Measurements from ENCODE around the gene CASP12.
A peak's percentile ranks its signal among the peaks of the same experiment; 100 is the strongest.
"Not testable (repeated sequence)": the region's sequence is repeated elsewhere in the genome, so short reads cannot be mapped to it uniquely, and the experiment has no call there.

The CASP12 gene

DNA sequence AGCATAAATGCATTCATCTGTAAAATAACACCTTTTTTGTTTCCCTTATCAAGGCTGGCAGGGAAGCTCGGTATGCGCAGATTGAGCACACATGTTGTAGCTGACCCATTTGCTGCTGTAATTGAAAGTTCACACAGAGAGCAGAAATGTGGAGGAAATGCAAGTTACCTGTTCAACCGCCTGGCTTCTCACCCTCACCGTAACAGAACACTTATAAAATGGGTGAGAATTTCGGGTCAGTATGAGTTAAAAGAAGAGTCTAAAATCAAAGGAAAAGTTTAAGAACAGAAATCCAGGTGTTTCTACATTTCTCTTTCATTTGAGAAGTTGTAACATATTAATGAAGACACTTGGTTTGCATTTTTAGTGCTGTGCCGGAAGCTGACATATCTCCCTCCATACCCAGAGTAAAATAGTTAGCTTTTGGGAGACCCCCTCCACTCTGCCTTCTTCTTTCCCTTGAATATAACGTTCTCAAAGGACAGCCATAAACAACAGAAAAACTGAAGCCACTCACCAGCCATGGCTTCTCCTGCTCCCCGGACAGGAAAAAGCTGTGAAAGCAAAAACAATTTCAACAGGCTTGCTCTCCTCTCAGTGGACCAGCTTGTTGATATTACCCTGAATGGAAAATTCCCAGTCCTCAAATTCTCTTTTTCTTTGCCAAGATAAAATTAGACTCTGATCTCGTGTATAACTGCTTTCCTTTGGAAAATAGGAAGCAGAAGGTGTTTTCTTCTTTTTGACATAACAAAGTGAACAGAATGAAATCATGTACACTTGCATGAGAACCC, at the start of gene CASP12:
Gene CASP12 (minus strand): TSS at position 570 of the 794 bp plus-strand sequence.
- DNase-seq (ENCODE audit: low spot score) = no peak

DNA sequence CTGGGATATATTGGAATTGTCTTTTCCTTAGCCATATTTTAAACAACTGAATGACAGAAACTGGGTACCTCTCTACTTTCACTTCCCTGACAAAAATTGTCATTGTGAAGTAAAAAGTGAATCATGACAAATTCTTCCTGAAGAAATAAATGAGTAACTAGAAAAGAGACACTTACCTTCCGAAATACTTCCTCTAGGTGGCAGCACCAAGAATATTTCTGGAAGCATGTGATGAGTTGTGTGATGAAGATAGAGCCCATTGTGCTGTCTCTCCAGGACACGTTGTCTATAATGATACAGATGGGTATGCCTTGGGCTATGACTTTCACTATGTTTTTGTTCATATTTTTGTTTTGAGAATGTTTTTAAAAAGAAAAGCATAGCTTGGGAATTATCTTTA, 48.6 kb upstream of the CASP12 start:
- DNase-seq (ENCODE audit: low spot score) = peak; percentile 78

DNA sequence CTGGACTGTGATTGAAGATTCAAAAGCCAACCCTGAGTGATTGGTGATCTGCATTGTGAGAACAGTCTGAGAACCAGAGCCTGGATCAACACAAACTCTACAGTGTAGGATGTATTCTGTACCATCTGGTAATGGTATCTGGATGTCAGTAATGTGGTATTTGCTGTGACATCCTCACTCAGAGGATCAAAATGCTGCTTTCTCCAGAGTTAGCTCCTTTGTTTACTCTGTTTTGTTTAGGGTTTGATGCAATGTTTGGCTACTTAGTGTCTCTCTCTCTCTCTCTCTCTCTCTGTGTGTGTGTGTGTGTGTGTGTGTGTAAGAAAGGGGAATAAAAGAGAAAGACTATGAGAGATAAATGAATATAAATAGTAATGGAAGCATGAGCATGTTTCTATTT, 45.8 kb upstream of the CASP12 start:
- no peak for DNase-seq (ENCODE audit: low spot score)

DNA sequence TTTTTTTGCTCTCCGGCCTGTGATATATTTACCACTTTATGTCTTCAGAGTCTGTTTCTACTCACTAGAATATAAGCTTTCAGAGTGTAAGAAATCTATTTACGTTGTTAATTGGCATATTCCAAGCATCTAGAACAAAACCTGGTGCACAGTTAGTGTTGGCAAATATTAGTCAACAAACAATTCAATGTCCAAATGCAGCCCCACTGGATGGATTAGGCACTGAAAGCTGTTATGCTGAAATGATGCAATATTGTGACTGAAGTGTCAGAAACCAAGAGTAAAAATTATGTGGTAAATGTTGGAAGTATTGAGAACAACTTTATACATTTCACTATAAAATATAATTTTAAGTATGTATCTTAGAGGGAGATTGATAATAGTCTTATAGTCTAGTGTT, 45.3 kb upstream of the CASP12 start:
- DNase-seq (ENCODE audit: low spot score) = no peak

DNA sequence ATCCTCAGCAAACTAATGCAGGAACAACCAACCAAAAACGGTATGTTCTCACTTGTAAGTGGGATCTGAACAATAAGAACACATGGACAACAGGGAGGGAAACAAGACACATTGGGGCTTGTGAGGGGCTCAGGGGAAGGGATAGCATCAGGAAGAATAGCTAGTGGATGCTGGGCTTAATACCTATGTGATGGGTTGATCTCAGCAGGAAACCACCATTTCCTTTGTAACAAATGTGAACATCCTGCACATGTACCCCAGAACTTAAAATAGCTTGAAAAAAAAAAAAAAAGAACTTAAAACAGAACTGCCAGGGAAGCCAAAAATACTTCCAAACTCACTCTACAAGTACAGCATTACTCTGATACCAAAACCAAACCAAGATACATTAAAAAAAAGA, 36.3 kb upstream of the CASP12 start:
- no peak for DNase-seq (ENCODE audit: low spot score)

DNA sequence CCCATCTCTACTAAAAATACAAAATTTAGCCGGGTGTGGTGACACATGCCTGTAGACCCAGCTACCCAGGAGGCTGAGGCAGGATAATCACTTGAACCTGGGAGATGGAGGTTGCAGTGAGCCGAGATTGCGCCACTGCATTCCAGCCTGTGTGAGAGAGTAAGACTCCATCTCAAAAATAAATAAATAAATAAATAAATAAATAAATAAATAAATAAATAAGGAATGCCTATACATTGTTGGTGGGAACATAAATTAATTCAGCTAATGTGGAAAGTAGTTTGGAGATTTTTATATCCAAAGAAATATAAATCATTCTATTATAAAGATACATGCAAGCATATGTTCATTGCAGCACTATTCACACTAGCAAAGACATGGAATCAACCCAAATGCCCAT, 35.8 kb upstream of the CASP12 start:
- not testable (repeated sequence) for DNase-seq (ENCODE audit: low spot score)

DNA sequence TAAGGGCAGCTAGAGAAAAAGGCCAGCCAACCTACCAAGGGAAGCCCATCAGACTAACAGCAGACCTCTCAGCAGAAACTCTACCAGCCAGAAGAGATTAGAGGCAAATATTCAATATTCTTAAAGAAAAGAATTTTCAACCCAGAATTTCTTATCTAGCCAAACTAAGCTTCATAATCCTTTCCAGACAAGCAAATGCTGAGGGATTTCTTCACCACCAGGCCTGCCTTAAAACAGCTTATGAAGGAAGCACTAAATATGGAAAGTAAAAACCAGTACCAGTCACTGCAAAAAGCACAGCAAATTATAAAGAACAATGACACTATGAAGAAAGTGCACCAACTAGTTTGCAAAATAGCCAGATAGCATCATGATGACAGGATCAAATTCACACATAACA, 30.6 kb upstream of the CASP12 start:
- DNase-seq (ENCODE audit: low spot score) = no peak

DNA sequence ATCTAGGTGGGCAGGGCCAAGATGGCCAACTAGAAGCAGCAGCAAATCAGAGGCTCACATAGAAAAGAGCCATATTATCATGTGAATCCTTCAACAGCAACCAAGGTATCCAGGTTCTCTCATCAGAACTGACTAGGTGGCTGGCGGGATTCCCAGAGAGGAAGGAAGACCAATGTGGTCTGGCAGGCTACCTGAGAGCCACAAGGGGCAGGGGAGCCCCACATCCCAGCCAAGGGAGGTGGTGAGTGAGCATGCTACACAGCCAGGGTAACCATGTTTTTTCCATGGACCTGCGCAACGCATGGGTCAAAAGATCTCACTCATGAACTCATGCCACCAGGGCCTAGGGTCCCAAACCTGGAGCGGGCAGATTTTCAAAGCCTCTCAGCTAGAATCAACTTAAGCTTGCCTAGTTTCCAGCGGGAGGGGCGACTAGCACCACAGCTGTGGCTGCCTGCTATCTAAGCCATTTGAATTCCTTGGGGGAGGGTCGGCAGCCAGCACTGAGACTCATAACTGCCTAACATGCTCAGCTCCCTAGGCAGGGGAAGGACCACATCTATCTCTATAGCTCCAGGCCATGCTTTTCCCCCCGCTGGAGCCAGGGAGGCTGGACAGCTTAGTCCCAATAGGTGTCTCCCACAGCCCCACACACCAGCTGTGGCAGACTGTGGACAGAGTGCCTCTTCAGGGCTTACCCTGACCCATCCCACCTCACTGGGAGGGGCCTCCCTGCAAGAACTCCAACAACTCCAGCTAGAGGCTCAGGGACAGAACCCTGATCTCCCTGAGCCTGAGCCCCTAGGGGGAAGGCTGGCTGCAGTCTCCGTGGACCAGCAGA, 28.7 kb upstream of the CASP12 start:
- no peak for DNase-seq (ENCODE audit: low spot score)

DNA sequence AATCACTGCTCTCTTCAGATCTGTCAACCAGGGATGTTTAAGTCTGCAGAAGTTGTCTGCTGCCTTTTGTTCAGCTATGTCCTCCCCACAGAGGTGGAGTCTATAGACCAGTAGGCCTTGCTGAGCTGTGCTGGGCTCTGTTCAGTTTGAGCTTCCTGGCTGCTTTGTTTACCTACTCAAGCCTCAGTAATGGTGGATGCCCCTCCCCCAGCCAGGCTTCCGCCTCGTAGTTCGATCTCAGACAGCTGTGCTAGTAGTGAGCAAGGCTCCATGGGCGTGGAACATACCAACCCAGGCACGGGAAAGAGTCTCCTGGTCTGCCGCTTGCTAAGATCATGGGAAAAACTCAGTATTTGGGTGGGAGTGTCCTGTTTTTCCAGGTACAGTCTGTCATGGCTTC, 27.6 kb upstream of the CASP12 start:
- no peak for DNase-seq (ENCODE audit: low spot score)

DNA sequence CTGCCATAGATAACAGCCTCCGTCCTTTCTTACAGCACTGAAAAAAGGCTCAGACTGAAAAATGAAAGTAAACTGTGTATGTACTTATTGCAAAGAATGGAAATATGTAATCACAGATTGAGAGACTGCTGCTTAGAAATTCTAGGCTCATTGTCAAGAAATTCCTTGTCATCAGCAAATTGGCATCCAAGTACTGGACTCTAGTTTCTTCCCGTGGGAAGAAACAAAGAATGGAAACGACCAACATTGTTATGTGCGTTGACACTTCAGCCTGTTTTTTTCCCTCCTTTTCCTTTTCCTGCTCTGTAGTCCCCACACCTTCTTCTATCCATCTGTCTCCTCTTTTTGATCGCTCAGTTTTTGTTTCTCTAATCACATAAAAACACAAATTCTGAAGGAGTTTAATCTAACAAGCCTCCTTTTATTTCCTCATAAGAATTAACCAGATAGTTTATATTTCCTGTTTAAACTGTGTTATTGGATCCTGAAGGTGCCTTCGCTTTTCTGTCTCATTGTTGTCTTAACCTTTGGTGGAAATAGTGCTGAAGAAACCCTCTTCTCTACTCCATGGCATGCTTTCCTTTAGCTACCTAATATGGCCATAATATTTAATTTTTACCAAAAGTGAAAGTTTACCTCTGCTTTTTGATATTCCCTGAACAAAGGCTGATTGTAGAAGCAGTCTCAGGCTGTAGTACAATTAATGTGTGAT, 20.0 kb upstream of the CASP12 start:
- DNase-seq (ENCODE audit: low spot score) = no peak

DNA sequence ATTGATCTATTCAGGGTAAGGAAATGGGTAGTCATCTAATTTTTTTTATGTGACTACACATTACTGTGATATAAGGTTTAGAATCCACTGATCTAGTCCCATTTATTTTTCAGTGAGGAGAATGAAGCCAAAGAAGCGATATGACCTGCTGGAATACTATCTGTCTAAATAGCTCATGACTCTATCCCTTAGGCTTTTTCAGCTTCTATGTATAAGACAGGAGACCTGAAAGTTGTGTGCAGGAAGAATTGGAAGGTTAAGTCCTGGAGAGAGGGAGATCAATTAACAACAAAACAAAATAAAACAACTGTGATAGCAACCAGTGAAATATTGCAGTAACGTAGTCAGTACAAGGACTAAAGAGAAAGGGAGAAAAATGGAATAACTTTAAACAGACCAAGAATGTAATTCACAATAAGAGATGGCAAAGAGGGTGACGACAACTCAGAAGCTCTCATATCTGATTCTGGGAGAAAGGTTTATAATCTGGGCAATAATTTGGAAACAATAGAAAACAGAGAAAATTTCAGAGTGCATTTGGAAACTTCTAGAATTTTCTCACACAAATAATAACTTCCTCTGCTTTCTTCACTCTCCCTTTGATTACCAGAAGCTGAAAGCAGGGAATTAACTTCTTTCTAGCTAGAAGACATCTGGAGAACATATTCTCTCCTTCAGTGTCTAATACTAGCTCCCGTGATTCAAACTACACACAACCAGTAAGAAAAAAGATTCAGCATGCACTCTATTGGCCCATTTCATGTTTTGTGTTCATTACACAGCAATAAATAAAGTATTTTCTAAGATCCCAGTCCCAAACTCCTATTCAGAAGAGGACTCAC, 19.2 kb upstream of the CASP12 start:
- no peak for DNase-seq (ENCODE audit: low spot score)

DNA sequence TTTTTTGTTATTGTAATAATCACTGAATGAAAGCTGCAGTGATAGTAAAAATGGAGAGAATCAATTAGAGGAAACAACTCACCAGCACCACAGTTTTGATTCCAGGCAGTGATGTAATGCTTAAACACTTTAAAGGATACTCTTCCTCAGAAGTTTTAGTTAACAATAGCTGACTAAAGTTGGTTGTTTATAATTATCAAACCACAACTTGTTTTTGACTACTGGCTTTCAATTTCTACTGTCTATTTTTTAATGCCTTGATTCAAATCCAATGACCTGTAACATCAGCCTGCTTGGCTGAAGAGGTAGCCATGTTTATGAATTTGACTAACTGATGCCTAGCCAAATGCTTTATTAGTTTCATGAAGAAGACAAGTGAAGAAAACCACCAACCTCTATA, 18.2 kb upstream of the CASP12 start:
- DNase-seq (ENCODE audit: low spot score) = no peak

DNA sequence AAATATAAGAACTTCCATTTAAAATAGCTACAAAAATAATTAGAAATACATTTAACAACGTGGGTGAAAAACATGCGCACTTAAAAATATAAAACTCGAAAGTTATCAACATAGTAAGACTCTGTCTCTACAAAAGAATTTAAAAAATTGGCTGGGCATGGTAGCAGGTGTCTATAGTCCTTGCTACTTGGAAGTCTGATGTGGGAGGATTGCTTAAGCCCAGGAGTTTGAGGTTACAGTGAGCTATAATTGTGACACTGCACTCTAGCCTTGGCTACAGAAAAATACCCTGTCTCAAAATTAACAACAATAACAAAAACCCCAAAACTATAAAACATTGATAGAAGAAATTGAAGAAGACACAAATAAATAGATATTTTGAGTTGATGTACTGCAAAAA, 13.8 kb upstream of the CASP12 start:
- no peak for DNase-seq (ENCODE audit: low spot score)

DNA sequence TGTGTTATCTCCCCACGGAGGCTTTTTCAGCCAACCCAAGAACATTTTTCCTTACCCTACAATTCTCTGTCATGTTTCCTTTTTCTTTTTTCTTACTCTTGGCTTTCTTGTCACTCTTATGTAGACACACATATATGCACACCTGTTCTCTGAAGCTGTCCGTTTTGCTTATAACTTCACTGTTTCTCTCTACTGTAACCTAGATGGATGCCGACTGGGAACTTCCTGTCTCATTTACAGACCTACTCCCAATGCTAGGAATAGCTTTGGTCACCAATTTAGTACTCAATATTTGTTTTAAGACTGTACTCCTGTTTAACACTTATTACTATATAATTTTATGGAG, 9.9 kb upstream of the CASP12 start:
- no peak for DNase-seq (ENCODE audit: low spot score)

DNA sequence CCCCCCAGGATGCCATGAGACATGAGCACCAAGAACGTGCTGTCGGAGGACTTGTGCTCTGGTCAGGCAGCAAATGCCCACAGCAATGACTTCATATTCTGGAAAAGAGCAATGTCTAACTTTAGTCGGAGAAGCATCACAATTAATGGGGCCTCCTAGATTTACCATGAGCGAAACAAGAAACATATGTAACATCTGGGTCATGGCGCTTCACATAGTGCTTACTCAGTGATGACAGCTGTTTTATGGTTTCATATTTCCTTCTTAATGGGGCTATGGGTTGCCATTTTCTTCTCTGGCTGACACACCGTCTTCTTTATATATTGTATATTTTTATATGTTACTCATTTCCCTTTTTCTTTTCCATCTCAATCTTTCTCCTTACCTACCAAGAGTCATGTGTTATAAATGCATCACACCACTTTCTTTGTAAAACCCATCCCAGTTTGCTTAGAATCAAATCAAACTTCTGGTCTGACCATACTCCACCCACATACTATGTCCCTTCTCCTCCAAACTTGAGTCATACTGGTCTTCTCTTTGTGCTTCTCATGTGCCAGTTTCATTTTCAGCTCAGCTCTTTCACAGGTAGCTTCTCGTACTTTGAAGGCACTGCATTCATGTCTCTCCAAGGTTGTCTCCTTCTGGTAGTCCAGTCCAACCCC, 9.4 kb upstream of the CASP12 start:
- DNase-seq (ENCODE audit: low spot score) = no peak

DNA sequence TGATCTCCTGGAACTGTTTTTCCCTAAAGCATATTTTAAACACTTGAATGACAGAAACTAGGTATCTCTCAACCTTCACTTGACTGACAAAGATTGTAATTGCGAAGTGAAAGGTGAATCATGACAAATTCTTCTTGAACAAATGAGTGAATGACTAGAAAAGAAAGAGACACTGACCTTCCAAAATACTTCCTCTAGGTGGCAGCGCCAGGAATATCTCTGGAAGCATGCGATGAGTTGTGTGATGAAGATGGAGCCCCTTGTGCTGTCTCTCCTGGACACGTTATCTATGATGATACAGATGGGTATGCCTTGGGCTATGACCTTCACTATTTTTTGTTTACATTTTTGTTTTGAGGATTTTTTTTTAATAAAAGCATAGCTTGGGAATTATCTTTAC, 7.0 kb upstream of the CASP12 start:
- no peak for DNase-seq (ENCODE audit: low spot score)

DNA sequence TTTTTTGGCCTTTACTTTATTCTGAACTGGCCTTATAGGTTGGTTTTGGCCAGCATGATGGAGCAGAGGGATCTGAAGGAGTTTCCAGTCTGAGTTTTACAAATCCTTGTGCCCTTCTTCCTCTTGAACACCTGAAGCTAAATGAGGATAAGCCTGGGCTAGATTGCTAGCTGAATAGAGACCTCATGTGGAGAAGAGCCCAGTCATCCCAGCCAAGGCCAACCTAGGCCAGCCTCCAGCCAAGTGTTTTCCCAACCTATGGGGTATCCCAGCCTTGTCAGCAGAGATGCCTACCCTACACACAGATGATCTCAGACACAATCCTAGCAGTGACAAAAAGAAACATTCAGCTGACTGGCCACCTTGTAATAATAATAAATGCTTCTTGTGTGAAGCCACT, 966 bp upstream of the CASP12 start:
- no peak for DNase-seq (ENCODE audit: low spot score)

DNA sequence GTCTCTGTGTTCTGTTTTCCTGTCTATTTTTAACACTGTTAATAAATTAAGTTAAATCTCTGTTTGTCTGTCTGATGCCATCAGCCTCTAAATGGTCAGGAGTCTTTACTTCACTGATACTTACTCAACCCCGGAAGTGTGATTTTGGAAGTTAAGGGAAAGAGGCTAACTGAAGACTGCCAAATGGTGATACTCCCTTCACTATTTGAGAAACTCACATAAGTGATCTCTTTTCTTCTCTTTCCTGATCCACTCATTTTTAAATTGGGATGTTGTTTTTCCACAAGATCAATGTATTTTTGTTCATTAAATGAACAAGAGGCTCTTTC, 389 bp upstream of the CASP12 start:
- DNase-seq (ENCODE audit: low spot score) = no peak

DNA sequence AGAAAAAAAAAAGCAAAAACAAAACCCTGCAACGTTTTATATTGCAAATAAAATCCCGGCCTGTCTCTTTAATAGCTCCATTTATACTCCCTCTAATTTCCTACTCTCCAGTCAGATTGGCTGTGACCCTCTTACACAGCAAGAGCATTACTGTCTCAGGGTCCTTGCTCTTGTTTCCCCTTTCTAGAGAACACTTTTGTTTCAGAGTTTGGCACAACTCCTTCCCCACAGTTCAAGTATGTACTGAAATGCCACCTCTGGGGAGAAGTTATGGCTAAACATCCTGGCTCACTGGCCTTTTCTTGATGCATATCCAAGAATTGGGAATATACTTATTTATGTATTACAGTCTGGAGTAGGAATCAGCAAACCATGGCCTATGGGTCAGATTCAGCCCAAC, 2.6 kb downstream of the CASP12 start:
- DNase-seq (ENCODE audit: low spot score) = no peak

DNA sequence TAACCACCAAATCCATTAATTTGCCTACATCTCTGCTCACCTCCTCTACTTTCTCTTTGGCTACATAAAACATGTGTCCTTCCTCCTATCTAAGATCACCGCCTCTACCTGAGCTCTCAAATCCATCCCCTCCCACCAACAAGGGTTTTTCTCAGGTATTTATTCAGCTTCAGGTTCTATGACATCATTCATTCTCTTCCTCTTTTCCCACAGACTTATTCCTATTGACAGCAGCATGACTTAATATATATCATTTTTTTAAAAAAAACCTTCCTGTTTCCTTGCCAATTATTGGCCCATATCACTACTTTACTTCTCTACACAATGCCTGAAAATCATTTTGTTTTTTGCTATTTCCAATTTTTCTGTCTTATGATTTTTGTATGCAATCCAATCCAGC, 4.4 kb downstream of the CASP12 start:
- no peak for DNase-seq (ENCODE audit: low spot score)

DNA sequence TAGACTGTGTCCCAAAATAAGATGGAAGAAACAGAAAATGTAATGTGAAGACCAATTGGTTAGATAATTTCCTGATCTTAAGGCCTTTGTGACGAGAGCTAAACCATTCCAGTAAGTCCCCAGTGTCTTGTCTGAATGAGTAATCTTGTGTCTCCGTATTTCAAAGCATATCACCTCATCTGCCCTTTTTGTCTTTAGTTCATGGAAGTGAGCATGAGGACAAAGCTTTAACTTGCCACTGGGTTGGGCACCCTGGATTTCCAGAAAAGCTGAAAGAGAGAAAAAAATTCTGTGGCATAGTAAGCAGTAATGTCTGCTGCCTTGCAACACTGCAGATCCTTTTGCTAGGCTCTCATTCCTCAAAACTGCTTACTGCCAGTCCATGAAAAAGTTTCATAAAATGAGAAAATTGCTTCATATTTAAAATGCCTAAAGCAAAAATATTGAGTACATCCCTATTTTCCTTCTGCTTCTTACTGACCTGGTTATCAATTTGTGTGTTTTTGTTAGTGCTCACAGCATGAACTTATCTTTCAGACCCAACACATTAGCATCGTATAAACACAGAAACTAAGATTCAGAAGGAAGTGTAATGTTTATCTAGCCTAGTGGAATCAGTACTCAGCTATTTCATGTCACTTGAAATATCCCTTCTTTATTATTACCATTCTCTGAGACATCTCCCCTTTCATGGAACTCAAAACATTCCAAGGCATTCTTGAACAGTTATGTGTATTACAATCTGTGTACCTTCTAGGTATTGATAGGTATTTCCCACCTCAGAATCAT, 5.3 kb downstream of the CASP12 start:
- no peak for DNase-seq (ENCODE audit: low spot score)
